K562 (cell line): ENCODE measurements around the gene ZBTB44. TPM values are rescaled to one million over a fixed set of nuclear protein-coding genes. Genes with fewer than 3 reads are reported as not detected.

Source experiments
- ATAC-seq: fragments of 200-7000 bp; cut with Tn5 transposase; 3 replicates; pipeline ENCODE4 v1.9.1; 2020; ENCODE audit warnings: moderate library complexity
- BruUV-seq: library from RNA; stranded (reverse); fragments of 400-500 nt; replicated peaks from 2 replicates; lab custom pipeline; 2021; lab: Mats Ljungman, UMichigan
- CTCF ChIA-PET: fragments of 300-600 bp; formaldehyde crosslinking; extraction: SDS; loops from one replicate; lab custom pipeline; 2021; ENCODE audit warnings: low intra/inter-chr PET ratio; lab: Yijun Ruan, JAX
- POLR2A ChIA-PET: fragments of 300-600, 350-650 bp; sonication (Branson Sonifier 250); formaldehyde crosslinking; extraction: SDS; loops from one replicate; lab custom pipeline; 2021; ENCODE audit warnings: antibody characterized with exemption, inconsistent platforms; lab: Yijun Ruan, JAX
- DNase-seq, 4 experiments: peaks; one replicate each; pipeline versions ENCODE4 v3.0.0 to v3.0.0-alpha.2; 2011 to 2018; ENCODE audit warnings: low spot score in 3 of 4, mixed read lengths in 3 of 4; ENCODE audit errors: extremely low read depth in 1 of 4
- FAIRE-seq: peaks from 2 replicates; lab custom pipeline; 2011; peaks lifted over from hg19 to GRCh38; lab: Jason Lieb, UNC
- H2AFZ ChIP-seq: 2 replicates; pipeline ENCODE4 v1.6.0; 2011; ENCODE audit warnings: low read depth, low read length, control low read depth, inconsistent platforms
- H3K27ac ChIP-seq: fragments of 200-600 bp; 3 replicates; pipeline ENCODE4 v1.8.0; 2011; ENCODE audit warnings: low read depth, mild to moderate bottlenecking, control low read depth, inconsistent platforms, low read length, moderate library complexity, mixed read lengths; ENCODE audit errors: extremely low read depth
- H3K27me3 ChIP-seq, 2 experiments: fragments of 300-600 bp in 1 of 2; 2 replicates in 1 of 2; 3 replicates in 1 of 2; pipeline versions ENCODE4 v1.6.0 to v1.8.0; 2011; ENCODE audit warnings: inconsistent platforms in 2 of 2, low read length in 2 of 2, mild to moderate bottlenecking in 1 of 2, mixed read lengths in 1 of 2, moderate library complexity in 1 of 2; ENCODE audit not compliant: control insufficient read depth in 2 of 2, insufficient read depth in 2 of 2
- H3K36me3 ChIP-seq: fragments of 300-600 bp; 3 replicates; pipeline ENCODE4 v1.8.0; 2011; ENCODE audit warnings: mild to moderate bottlenecking, low read length, inconsistent platforms; ENCODE audit not compliant: control insufficient read depth, insufficient read depth
- H3K4me1 ChIP-seq, 2 experiments: fragments of 200-600 bp in 1 of 2; replicated peaks in 1 of 2; 2 replicates in 1 of 2; 3 replicates in 1 of 2; pipeline versions ENCODE4 v1.5.1 to v1.8.0; 2011; ENCODE audit warnings: inconsistent platforms in 2 of 2, low read length in 2 of 2, mild to moderate bottlenecking in 1 of 2, mixed read lengths in 1 of 2, moderate library complexity in 1 of 2; ENCODE audit not compliant: control insufficient read depth in 2 of 2, insufficient read depth in 2 of 2
- H3K4me2 ChIP-seq: 2 replicates; pipeline ENCODE4 v1.6.1; 2011; ENCODE audit warnings: low read length, control low read depth, inconsistent platforms, mixed read lengths; ENCODE audit not compliant: insufficient read depth
- H3K4me3 ChIP-seq: fragments of 200-600 bp; sonication (generic), shearing (Covaris generic); 2 replicates; pipeline ENCODE4 v1.5.1; 2016; ENCODE audit warnings: control low read depth, inconsistent platforms
- H3K79me2 ChIP-seq: fragments of 200-600 bp; 3 replicates; pipeline ENCODE4 v1.8.0; 2011; ENCODE audit warnings: low read length, inconsistent platforms; ENCODE audit not compliant: control insufficient read depth, insufficient read depth
- H3K9ac ChIP-seq, 2 experiments: 2 replicates each; pipeline versions ENCODE4 v1.6.0 to v1.6.1; 2011; ENCODE audit warnings: low read depth in 2 of 2, low read length in 2 of 2, control low read depth in 1 of 2, inconsistent platforms in 1 of 2, mild to moderate bottlenecking in 1 of 2, mixed read lengths in 1 of 2; ENCODE audit not compliant: insufficient read depth in 1 of 2
- H3K9me1 ChIP-seq: one replicate; pipeline ENCODE4 v1.6.0; 2011; ENCODE audit warnings: inconsistent platforms, mild to moderate bottlenecking, low read length, moderate library complexity; ENCODE audit not compliant: control insufficient read depth, insufficient read depth
- H3K9me3 ChIP-seq: replicated peaks from 2 replicates; pipeline ENCODE4 v1.5.1; 2011; ENCODE audit warnings: low read depth, low read length, inconsistent platforms; ENCODE audit not compliant: control insufficient read depth, insufficient read depth
- H4K20me1 ChIP-seq: replicated peaks from 2 replicates; pipeline ENCODE4 v1.6.1; 2011; ENCODE audit warnings: low read length, inconsistent platforms, mixed read lengths; ENCODE audit not compliant: control insufficient read depth, insufficient read depth
- GABPB1 ChIP-seq: sonication (generic); formaldehyde crosslinking; IDR thresholded peaks from 2 replicates; pipeline ENCODE4 v1.8.0; 2022; ENCODE audit warnings: mild to moderate bottlenecking, missing genetic modification reagents
- GTF2F1 ChIP-seq: IDR thresholded peaks from 2 replicates; pipeline ENCODE4 v1.6.1; 2011; ENCODE audit warnings: low read depth, low read length, improper control_type of control experiment
- HEY1 ChIP-seq: fragments of 250-450 bp; sonication (Bioruptor Pico); IDR thresholded peaks from 2 replicates; pipeline ENCODE4 v1.5.0; 2020; ENCODE audit warnings: mild to moderate bottlenecking, moderate library complexity, borderline replicate concordance
- JUND ChIP-seq, 2 experiments: IDR thresholded peaks; 2 replicates in 1 of 2; 3 replicates in 1 of 2; pipeline ENCODE4 v1.6.1; 2011; ENCODE audit warnings: borderline replicate concordance in 2 of 2, low read depth in 2 of 2, low read length in 2 of 2, improper control_type of control experiment in 1 of 2, missing biosample characterization in 1 of 2, missing genetic modification characterization in 1 of 2, missing genetic modification reagents in 1 of 2
- MCM5 ChIP-seq: fragments of 450-650 bp; IDR thresholded peaks from 2 replicates; pipeline ENCODE4 v1.6.1; 2016; ENCODE audit warnings: low read depth
- PREB ChIP-seq: sonication (generic); formaldehyde crosslinking; IDR thresholded peaks from 2 replicates; pipeline ENCODE4 v1.8.1; 2023; ENCODE audit warnings: mild to moderate bottlenecking, missing genetic modification reagents
- ZBTB43 ChIP-seq: sonication (generic); formaldehyde crosslinking; IDR thresholded peaks from 2 replicates; pipeline ENCODE4 v1.8.0; 2023; ENCODE audit warnings: mild to moderate bottlenecking, missing genetic modification reagents
- WGBS: fragments of 100-300 bp; shearing (Covaris generic); methylation state at CpG from one replicate; pipeline ENCODE4 v1.1.6; 2016; ENCODE audit warnings: low coverage, mixed read lengths; ENCODE audit not compliant: insufficient coverage; ENCODE audit errors: missing lambda C conversion rate; 5-methylcytosine and 5-hydroxymethylcytosine counted together
- in situ Hi-C: fragments of 300-500 bp; cut with MboI; formaldehyde crosslinking; loops from 4 replicates; pipeline ENCODE4 v1.15.0; 2018; ENCODE audit warnings: inconsistent platforms, mixed read lengths
- intact Hi-C: fragments of 100-400 bp; cut with micrococcal nuclease; formaldehyde crosslinking; loops from 2 replicates; pipeline ENCODE4 v1.14.2; 2022
- polyA plus RNA-seq, 8 experiments: library from polyadenylated mRNA; depleted of rRNA in 4 of 8; stranded (reverse) in 5 of 8; unstranded in 3 of 8; fragments of >200 nt; fragmentation: Nextera tagmentation in 2 of 8; fragmentation: Illumina TruSeq in 1 of 8; extraction: Ambion mirVana in 2 of 8; extraction: Trizol in 1 of 8; gene quantifications; 2 replicates each; pipeline versions ENCODE4 v1.2.1 to v1.2.3, GENCODE V29; 2011 to 2014; ENCODE audit warnings: inconsistent platforms in 1 of 8, missing spikeins in 1 of 8
- total RNA-seq, 7 experiments: library from RNA; depleted of rRNA in 6 of 7; stranded (reverse); fragments of >200 nt in 6 of 7; fragmentation: Illumina TruSeq in 2 of 7; extraction: Trizol in 2 of 7; gene quantifications; 2 replicates each; pipeline versions ENCODE4 v1.2.1 to v1.2.3, GENCODE V29; 2011 to 2021; ENCODE audit warnings: low replicate concordance in 1 of 7

The ZBTB44 gene
- total and polyA plus RNA-seq, 9 of the 15 experiments (the other 6 are each of a cell fraction or from before 2014, with no cell fraction given): 4.7 to 27.1 (median 17.3) TPM

GRCh38 chr11:130327716-130328115 lies 13.0 kb upstream of the ZBTB44 start:
- no peaks in the 10 kb centered on the region for H3K9me3 ChIP-seq
- no peak overlapping the region for H3K4me3 ChIP-seq
- H4K20me1 ChIP-seq: no peaks in the 10 kb centered on the region
- H3K9me1 ChIP-seq: no peaks in the 10 kb centered on the region
- POLR2A ChIA-PET: no interaction called here
- no peaks in the 10 kb centered on the region for H3K79me2 ChIP-seq
- BruUV-seq: no TSS peak
- DNase-seq: no peak
- H3K27me3 ChIP-seq: peaks cover 4% of the 10 kb centered on the region in 2 experiments; a peak in 2 of 5 replicates
- H3K36me3 ChIP-seq: no peaks in the 10 kb centered on the region
- H3K27ac ChIP-seq: no peak overlapping the region
- 20% methylated on average over 6 of the region's 6 CpGs for WGBS
- in situ Hi-C loops (no loop called here), intact Hi-C loops (no loop called here)
- no peak overlapping the region for H3K4me2 ChIP-seq
- no peak overlapping the region for H3K9ac ChIP-seq
- H3K4me1 ChIP-seq: no peaks in the 10 kb centered on the region; a peak in 1 of 5 replicates
- CTCF ChIA-PET: interaction anchor here (0.6 kb wide), 1 partner anchor 70 kb away, joined by 3 read pairs; no protein-coding TSS in a partner anchor
- no peak for FAIRE-seq
- ATAC-seq: no peak
- no peak overlapping the region for H2AFZ ChIP-seq
- TF ChIP-seq PREB (CRISPR knock-in tag): no peak
- no peak for TF ChIP-seq HEY1 (CRISPR knock-in tag)
- TF ChIP-seq JUND (IDR thresholded peaks at IDR 0.05; ENCODE audit: borderline replicate concordance, low read depth, low read length): no peak
- no peak for TF ChIP-seq JUND (tag; IDR thresholded peaks at IDR 0.05; ENCODE audit: borderline replicate concordance, low read depth, low read length)
- TF ChIP-seq GABPB1 (CRISPR knock-in tag): no peak
- no peak for TF ChIP-seq ZBTB43 (CRISPR knock-in tag)
- TF ChIP-seq MCM5: no peak
- no peak for TF ChIP-seq GTF2F1
